Mucosa of rectum (tissue), 2 donors: ENCODE data around the gene USP20.
A peak's percentile ranks its signal among the peaks of the same experiment; 100 is the strongest.

Source experiments
- H3K27ac ChIP-seq, 2 donors: one replicate each; pipeline ENCODE4 v1.7.0; 2013; ENCODE audit warnings: inconsistent platforms in 2 of 2, low read depth in 2 of 2, low read length in 2 of 2
- H3K27me3 ChIP-seq, 2 donors: one replicate each; pipeline ENCODE4 v1.7.0; 2013; ENCODE audit warnings: low read length in 2 of 2; ENCODE audit not compliant: control insufficient read depth in 2 of 2, insufficient read depth in 2 of 2
- H3K36me3 ChIP-seq, 2 donors: one replicate each; pipeline ENCODE4 v1.7.0; 2013; ENCODE audit warnings: low read length in 2 of 2; ENCODE audit not compliant: control insufficient read depth in 2 of 2, insufficient read depth in 2 of 2
- H3K4me1 ChIP-seq, 2 donors: one replicate each; pipeline ENCODE4 v1.7.0; 2013; ENCODE audit warnings: low read length in 2 of 2, mild to moderate bottlenecking in 1 of 2; ENCODE audit not compliant: control insufficient read depth in 2 of 2, insufficient read depth in 2 of 2
- H3K4me3 ChIP-seq, 2 donors: one replicate each; pipeline ENCODE4 v1.7.0; 2013; ENCODE audit warnings: low read length in 2 of 2
- H3K9ac ChIP-seq, 2 donors: one replicate each; pipeline ENCODE4 v1.7.0; 2013; ENCODE audit warnings: low read length in 2 of 2, low read depth in 1 of 2, mild to moderate bottlenecking in 1 of 2
- H3K9me3 ChIP-seq, 2 donors: one replicate each; pipeline ENCODE4 v1.7.0; 2013; ENCODE audit warnings: low read length in 2 of 2; ENCODE audit not compliant: control insufficient read depth in 2 of 2
- donor health status: healthy.
- donor health status: Normal muscosa, but diverticular disease.

USP20 gene

DNA sequence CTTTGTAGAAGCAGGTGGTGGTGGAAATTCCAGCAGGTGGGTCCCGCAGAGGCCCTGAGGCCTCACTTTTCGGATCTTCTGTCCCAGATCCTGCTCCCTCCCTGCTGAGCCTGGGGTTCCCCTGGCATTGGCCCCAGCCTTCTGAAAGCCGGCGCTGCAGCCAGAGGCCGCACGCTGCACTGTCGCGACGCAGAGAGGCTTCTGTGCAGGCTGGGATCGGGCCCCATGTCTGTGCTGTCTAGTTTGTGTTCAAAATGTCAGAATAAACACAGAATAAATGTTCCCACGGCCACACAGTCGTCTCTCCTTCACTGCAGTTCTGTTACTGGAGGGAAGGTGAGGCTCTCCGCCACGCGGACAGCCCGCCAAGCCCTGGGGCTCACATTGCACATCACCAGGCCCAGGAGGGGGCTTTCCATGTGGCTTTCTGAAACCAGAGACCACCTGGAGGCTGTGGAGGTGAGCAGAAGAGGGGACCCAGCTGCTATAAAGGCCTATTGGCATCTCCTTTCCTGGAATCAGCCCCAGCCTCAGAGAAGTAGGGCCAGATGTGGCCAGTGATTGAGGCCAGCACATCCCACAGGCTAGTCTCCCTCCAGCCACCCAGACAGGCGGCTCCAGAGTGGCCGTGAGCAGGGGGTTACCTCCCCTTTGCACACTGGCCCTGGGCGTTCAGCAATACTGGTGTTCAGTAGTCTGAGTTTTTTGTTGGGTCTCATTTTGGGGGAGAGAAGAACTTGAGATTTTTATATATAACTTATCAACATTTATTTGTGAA is 46.5 kb downstream of the USP20 start:
- H3K4me1 ChIP-seq, result peaks cover 22 to 24% of the 10 kb centered on the region in 2 donors
- H3K27ac ChIP-seq, result peak overlapping the region in 1 of 2 donors; percentile 16
- H3K9ac ChIP-seq, result no peak overlapping the region

DNA sequence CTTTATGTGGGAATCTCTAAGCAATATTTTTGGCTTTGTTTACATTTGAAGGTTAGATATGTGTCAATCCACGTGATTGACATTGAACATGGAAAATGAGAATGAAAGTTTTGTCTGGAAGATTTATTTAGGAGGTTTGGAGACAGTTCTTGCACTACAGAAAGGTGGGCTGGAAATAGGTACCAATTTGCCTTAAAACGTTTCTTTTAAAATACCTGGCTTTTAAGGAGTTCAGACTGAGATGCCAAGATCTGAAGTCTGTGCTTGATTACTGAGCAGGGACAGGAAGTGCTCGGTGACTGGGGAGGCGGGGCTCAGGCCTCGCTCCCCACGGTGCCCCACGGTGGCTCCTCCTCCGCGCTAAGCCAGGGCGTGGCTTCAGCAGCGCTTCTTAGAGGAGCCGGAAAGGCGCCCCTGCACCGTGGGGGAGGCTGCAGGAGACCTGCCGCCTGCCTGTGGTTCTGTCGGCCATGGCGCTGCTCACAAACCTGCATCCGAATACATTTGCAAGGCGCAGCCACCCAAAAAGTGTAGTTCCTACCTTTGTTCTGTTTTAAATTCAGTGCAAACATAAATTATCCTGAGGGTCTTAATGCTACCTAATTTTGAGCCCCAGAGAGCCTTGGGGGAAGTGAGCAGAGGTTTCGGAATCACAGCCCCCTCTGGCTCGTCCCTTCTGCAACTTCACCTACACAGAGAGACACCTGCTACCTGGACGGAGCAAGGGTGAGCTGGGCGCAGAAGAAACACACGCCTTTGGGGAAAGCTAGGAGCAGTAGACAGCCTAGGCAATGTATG is 49.2 kb downstream of the USP20 start:
- no peaks in the 10 kb centered on the region for H3K9me3 ChIP-seq
- no peaks in the 10 kb centered on the region for H3K27me3 ChIP-seq
- peaks cover 24 to 25% of the 10 kb centered on the region in 2 donors for H3K4me1 ChIP-seq
- H3K9ac ChIP-seq, result peak overlapping the region; percentile 73 to 74
- peak overlapping the region; percentile 73 to 85 for H3K27ac ChIP-seq
- H3K4me3 ChIP-seq, result peak overlapping the region; percentile 71 to 84
- H3K36me3 ChIP-seq, result peaks cover 11 to 13% of the 10 kb centered on the region in 2 donors

More for the DNA sequence above, 46.5 kb downstream of the USP20 start:
- peaks cover 15% of the 10 kb centered on the region in 2 donors for H3K36me3 ChIP-seq
- H3K4me3 ChIP-seq, result no peak overlapping the region
- no peaks in the 10 kb centered on the region for H3K27me3 ChIP-seq
- no peaks in the 10 kb centered on the region for H3K9me3 ChIP-seq

- peak overlapping the region; percentile 71 to 84 for H3K4me3 ChIP-seq
- peak overlapping the region; percentile 70 to 85 for H3K27ac ChIP-seq
- no peaks in the 10 kb centered on the region for H3K27me3 ChIP-seq
- no peaks in the 10 kb centered on the region for H3K9me3 ChIP-seq
- H3K36me3 ChIP-seq, result peaks cover 9 to 14% of the 10 kb centered on the region in 2 donors
- H3K9ac ChIP-seq, result peak overlapping the region; percentile 73 to 74
- peaks cover 24 to 28% of the 10 kb centered on the region in 2 donors for H3K4me1 ChIP-seq
Measured at GRCh38 chr9:129885018-129885669, 49.9 kb downstream of the USP20 start.

DNA sequence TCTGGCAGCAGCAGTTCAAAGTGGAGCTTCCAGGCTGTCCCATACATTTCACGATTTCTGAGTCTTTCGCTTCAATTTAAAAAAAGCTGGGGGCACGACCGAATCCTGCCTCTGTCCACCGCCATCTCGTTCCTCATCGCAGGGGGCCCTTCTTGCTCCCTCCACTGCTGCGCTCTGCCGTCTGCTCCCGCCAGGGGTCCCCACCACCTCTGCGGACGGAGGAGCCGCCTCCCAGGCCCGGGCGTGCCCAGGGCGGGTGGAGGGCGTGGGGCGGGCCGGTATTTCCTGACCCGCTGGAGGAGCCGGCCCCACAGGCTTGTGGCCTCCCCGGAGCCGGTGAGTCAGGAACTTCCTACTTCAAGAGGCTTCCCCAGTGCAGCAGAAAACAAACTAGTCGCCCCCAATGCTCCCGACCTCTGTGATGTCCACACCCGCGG is 50.4 kb downstream of the USP20 start:
- peaks cover 8 to 9% of the 10 kb centered on the region in 2 donors for H3K36me3 ChIP-seq
- H3K9ac ChIP-seq, result peak overlapping the region; percentile 73 to 74
- no peaks in the 10 kb centered on the region for H3K27me3 ChIP-seq
- peaks cover 24 to 28% of the 10 kb centered on the region in 2 donors for H3K4me1 ChIP-seq
- H3K9me3 ChIP-seq, result no peaks in the 10 kb centered on the region
- H3K4me3 ChIP-seq, result peak overlapping the region; percentile 71 to 84
- H3K27ac ChIP-seq, result peak overlapping the region; percentile 70 to 85

GRCh38 chr9:129886226-129887174 is 51.2 kb downstream of the USP20 start:
- peaks cover 4 to 5% of the 10 kb centered on the region in 2 donors for H3K36me3 ChIP-seq
- no peaks in the 10 kb centered on the region for H3K27me3 ChIP-seq
- H3K9ac ChIP-seq, result peak overlapping the region in 1 of 2 donors; percentile 77
- H3K4me1 ChIP-seq, result peaks cover 27 to 32% of the 10 kb centered on the region in 2 donors
- H3K27ac ChIP-seq, result peak overlapping the region; percentile 70 to 85
- H3K4me3 ChIP-seq, result peak overlapping the region in 1 of 2 donors; percentile 84
- no peaks in the 10 kb centered on the region for H3K9me3 ChIP-seq

DNA sequence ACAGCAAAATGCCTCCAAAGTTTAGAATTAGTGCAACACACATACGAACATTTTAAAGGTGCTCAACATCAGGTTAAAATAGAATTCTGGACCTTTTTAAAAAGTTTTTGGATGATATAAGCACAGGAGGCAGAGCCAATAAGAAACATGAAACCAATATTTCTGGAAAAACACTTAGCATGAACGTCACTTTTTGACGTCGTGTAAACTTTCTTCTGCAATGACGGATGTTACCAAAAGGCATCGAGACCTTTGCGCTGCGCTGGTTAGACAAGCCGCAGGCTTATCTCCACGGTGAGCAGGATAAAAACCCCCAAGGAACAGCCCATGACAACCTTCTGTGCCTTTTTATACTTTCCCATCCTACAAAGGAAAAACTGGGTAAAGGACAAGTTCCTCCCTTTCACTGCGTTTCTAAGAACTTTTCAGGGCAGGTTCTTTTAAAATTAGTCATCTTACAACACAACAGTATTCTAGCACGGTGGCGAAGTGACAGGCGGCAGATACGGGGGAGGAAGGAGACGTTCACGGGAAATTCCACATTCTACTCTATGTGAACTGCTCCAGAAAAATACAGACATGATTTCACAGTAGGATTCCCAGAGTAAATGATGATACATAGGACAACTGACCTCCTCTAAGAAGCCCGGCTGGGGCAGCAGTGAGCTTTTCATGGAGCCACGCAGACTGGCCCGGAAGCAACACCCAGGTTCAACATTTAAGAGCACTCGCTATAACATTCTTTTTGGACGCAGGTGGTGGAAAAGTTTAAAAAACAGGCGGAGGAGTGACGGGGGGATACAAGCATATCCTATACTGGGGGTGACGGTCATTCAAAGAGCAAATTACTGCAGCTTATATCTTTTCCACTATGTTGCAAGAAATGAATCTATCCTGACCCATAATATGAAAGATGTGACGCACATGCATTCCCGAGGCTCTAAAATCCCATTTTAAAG is 52.4 kb downstream of the USP20 start:
- Histone ChIP-seq H3K4me1 (peaks cover 28 to 37% of the 10 kb centered on the region in 2 donors), H3K27me3 (no peaks in the 10 kb centered on the region), H3K4me3 (peak overlapping the region; percentile 35 to 84), H3K36me3 (peaks cover 4 to 5% of the 10 kb centered on the region in 2 donors), H3K27ac (peak overlapping the region; percentile 53 to 85), H3K9me3 (no peaks in the 10 kb centered on the region), H3K9ac (peak overlapping the region in 1 of 2 donors; percentile 43)

- Histone ChIP-seq H3K9me3 (no peaks in the 10 kb centered on the region), H3K9ac (peak overlapping the region in 1 of 2 donors; percentile 43), H3K27me3 (no peaks in the 10 kb centered on the region), H3K27ac (peak overlapping the region; percentile 53 to 85), H3K36me3 (peaks cover 4 to 5% of the 10 kb centered on the region in 2 donors), H3K4me3 (peak overlapping the region; percentile 35 to 84), H3K4me1 (peaks cover 27 to 37% of the 10 kb centered on the region in 2 donors)
Measured at GRCh38 chr9:129888293-129889121, 53.2 kb downstream of the USP20 start.
